Measurements from ENCODE around the gene CHGA. TPM values are rescaled to one million over a fixed set of nuclear protein-coding genes. Genes with fewer than 3 reads are reported as not detected.

CHGA gene
- total and polyA plus RNA-seq, 2 of the 8 experiments (the other 6 are each of a cell fraction or from before 2014, with no cell fraction given) = 17.5 to 28.2 TPM

DNA sequence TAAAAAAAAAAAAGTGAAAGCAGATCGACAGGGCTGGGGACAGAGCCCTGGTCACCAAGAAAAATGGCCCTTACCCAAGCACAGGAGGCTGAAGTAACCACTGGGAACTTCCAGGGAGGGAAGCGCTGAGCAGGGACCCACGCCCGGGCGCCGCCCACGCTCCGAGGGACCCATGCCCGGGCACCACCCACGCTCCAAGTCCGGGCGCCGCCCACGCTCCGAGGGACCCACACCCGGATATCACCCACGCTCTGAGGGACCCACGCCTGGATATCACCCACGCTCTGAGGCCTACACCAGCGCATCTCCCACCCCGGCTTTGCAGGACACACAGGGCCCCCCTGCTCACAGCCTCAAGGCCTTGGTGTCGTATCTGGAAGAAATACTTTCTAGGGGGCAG lies 25.7 kb downstream of the CHGA start:
- Histone ChIP-seq H2BK20ac (ENCODE audit: low read length) (no peak overlapping the region), H4K91ac (replicated peaks; ENCODE audit: insufficient read length, low read length) (no peak overlapping the region), H2AK5ac (ENCODE audit: low read depth, low read length) (no peak overlapping the region), H3K79me2 (ENCODE audit: control insufficient read depth in 1 of 2, insufficient read depth in 2 of 2, low read length in 2 of 2) (no peaks in the 10 kb centered on the region), H3K4me3 (ENCODE audit: extremely low read depth in 1 of 4, insufficient read depth in 2 of 4, low read depth in 3 of 4, low read length in 4 of 4) (no peak overlapping the region), H3K9ac (replicated peaks in 1 of 4; ENCODE audit: extremely low read depth in 1 of 4, low read depth in 3 of 4, low read length in 3 of 4) (no peak overlapping the region), H2BK5ac (ENCODE audit: low read depth, low read length) (no peak overlapping the region), H3K23ac (ENCODE audit: insufficient read length) (no peak overlapping the region), H3K4me2 (ENCODE audit: insufficient read depth in 1 of 2, low read depth in 2 of 2, low read length in 2 of 2) (no peak overlapping the region), H3K4ac (replicated peaks; ENCODE audit: insufficient read length, low read depth, low read length) (no peak overlapping the region), H3K27ac (ENCODE audit: low read depth, low read length) (no peak overlapping the region), H3K18ac (ENCODE audit: extremely low read depth, low read length) (no peak overlapping the region), H4K5ac (ENCODE audit: insufficient read length, low read depth, low read length) (no peak overlapping the region), H3K36me3 (ENCODE audit: control insufficient read depth in 2 of 4, insufficient read depth in 4 of 4, low read length in 3 of 4) (peaks cover 9 to 17% (median 13%) of the 10 kb centered on the region in 4 experiments; a peak in 5 of 8 replicates), H3K14ac (ENCODE audit: insufficient read length) (no peak overlapping the region), H4K8ac (ENCODE audit: extremely low read depth, insufficient read depth, low read length) (0 out of 2 replicates have a peak overlapping the region, but pooled peaks have one; percentile 31), H2AFZ (ENCODE audit: low read length) (no peak overlapping the region), H3K23me2 (ENCODE audit: low read depth, low read length) (no peaks in the 10 kb centered on the region), H3K56ac (replicated peaks; ENCODE audit: insufficient read length, low read depth, low read length) (no peak overlapping the region), H3K27me3 (replicated peaks in 1 of 4; ENCODE audit: control insufficient read depth in 3 of 4, extremely low read depth in 1 of 4, insufficient read depth in 3 of 4, low read length in 3 of 4) (no peaks in the 10 kb centered on the region), H3K9me3 (ENCODE audit: insufficient read depth in 2 of 2, low read depth in 1 of 2, low read length in 1 of 2) (no peaks in the 10 kb centered on the region), H3K79me1 (ENCODE audit: low read depth, low read length) (no peaks in the 10 kb centered on the region), H2BK120ac (replicated peaks; ENCODE audit: low read depth, low read length) (no peak overlapping the region), H2BK12ac (ENCODE audit: low read depth, low read length) (no peak overlapping the region), H3K4me1 (replicated peaks in 1 of 4; ENCODE audit: control insufficient read depth in 3 of 4, insufficient read depth in 4 of 4, low read length in 3 of 4) (no peaks in the 10 kb centered on the region), H4K20me1 (replicated peaks in 1 of 2; ENCODE audit: control insufficient read depth in 1 of 2, insufficient read depth in 2 of 2, low read length in 2 of 2) (peaks cover 0 to 5% of the 10 kb centered on the region in 2 experiments), H2BK15ac (ENCODE audit: low read length) (no peak overlapping the region)
- no peak for DNase-seq (ENCODE audit: low read depth in 1 of 2, low spot score in 2 of 2)
- ChIA-PET POLR2A (ENCODE audit: partially characterized antibody) (no interaction called here), CTCF (ENCODE audit: partially characterized antibody) (interaction anchor here (0.9 kb wide), 1 partner anchor 164 kb away, joined by 3 read pairs; no protein-coding TSS in a partner anchor)
- 89% methylated on average over 17 of the region's 22 CpGs; no CpG with 5 or more reads in 1 of the 2 experiments for WGBS, 2 experiments (ENCODE audit: extremely low coverage in 1 of 2, insufficient coverage in 1 of 2, insufficient read length in 1 of 2, insufficient replicate concordance in 2 of 2, low coverage in 1 of 2, low lambda C conversion rate in 2 of 2, missing lambda C conversion rate in 1 of 2)
- FAIRE-seq = no peak
- TF ChIP-seq, protein P1, sequence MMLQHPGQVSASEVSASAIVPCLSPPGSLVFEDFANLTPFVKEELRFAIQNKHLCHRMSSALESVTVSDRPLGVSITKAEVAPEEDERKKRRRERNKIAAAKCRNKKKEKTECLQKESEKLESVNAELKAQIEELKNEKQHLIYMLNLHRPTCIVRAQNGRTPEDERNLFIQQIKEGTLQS (IDR thresholded peaks at IDR 0.05; ENCODE audit: insufficient read depth, low read depth, low read length) = no peak
- TF ChIP-seq SRF (IDR thresholded peaks at IDR 0.05; ENCODE audit: low read depth, low read length) (no peak), RBBP5 (IDR thresholded peaks at IDR 0.05; ENCODE audit: borderline replicate concordance, low read depth, low read length) (no peak), TEAD4 (IDR thresholded peaks at IDR 0.05; ENCODE audit: low read depth, low read length) (no peak), CBX5 (IDR thresholded peaks at IDR 0.05; ENCODE audit: low read depth, low read length) (no peak), BRCA1 (IDR thresholded peaks at IDR 0.05; ENCODE audit: low read depth, low read length) (no peak)
- TF ChIP-seq, protein P2, sequence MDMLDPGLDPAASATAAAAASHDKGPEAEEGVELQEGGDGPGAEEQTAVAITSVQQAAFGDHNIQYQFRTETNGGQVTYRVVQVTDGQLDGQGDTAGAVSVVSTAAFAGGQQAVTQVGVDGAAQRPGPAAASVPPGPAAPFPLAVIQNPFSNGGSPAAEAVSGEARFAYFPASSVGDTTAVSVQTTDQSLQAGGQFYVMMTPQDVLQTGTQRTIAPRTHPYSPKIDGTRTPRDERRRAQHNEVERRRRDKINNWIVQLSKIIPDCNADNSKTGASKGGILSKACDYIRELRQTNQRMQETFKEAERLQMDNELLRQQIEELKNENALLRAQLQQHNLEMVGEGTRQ (IDR thresholded peaks at IDR 0.05; ENCODE audit: low read length) = no peak
- TF ChIP-seq, protein P3, sequence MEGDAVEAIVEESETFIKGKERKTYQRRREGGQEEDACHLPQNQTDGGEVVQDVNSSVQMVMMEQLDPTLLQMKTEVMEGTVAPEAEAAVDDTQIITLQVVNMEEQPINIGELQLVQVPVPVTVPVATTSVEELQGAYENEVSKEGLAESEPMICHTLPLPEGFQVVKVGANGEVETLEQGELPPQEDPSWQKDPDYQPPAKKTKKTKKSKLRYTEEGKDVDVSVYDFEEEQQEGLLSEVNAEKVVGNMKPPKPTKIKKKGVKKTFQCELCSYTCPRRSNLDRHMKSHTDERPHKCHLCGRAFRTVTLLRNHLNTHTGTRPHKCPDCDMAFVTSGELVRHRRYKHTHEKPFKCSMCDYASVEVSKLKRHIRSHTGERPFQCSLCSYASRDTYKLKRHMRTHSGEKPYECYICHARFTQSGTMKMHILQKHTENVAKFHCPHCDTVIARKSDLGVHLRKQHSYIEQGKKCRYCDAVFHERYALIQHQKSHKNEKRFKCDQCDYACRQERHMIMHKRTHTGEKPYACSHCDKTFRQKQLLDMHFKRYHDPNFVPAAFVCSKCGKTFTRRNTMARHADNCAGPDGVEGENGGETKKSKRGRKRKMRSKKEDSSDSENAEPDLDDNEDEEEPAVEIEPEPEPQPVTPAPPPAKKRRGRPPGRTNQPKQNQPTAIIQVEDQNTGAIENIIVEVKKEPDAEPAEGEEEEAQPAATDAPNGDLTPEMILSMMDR (IDR thresholded peaks at IDR 0.05; ENCODE audit: control extremely low read depth in 1 of 3, insufficient read depth in 1 of 3, low read depth in 1 of 3, low read length in 3 of 3) = no peak
- TF ChIP-seq, protein P4, sequence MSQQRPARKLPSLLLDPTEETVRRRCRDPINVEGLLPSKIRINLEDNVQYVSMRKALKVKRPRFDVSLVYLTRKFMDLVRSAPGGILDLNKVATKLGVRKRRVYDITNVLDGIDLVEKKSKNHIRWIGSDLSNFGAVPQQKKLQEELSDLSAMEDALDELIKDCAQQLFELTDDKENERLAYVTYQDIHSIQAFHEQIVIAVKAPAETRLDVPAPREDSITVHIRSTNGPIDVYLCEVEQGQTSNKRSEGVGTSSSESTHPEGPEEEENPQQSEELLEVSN (IDR thresholded peaks at IDR 0.05) = no peak

Measured in H1 (cell line).